Spleen (tissue), 7 donors: ENCODE measurements around the gene SSX5.

Experiments used
- POLR2A ChIP-seq, 3 donors: fragments of 450-650 bp; IDR thresholded peaks; one replicate each; pipeline ENCODE4 v1.5.1; 2017; ENCODE audit warnings: antibody characterized with exemption in 3 of 3, mild to moderate bottlenecking in 1 of 3
- TF ChIP-seq, protein P1 (sequence below), 11 experiments: fragments of 200-600 bp in 7 of 11; fragments of 450-650 bp in 4 of 11; sonication (generic) in 4 of 11; IDR thresholded peaks in 8 of 11; conservative IDR thresholded peaks in 3 of 11; 1 replicate in 7 of 11; 2 replicates in 4 of 11; pipeline versions ENCODE4 v1.4.0 to v1.8.0; 2016 to 2021; ENCODE audit warnings: antibody characterized with exemption in 11 of 11, inconsistent platforms in 4 of 11, mild to moderate bottlenecking in 1 of 11
- donor health status: DM: no; HTN: no; CAD: no; lungs with moderate emphysema.
- donor health status: DM: no; HTN: no; CAD: no.
- donor health status: DM: no; HTN: no; CAD: no.

DNA sequence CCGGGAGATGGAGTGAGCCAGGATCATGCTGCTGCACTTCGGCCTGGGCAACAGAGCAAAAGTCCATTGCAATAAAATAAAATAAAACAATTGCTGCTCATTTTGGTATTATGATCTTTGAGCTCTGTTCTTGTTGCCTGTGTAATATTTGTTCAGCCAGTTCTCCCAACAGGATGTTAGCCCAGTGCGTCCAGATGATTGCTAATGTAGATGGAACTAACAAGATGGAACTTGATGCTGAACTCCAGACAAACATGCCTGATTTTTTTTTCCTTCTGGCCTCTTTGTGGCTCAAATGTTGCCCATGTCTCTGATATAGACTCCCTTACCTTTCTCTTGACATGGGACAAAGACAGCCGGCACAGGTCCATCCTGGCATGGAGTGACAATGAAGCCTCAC is 15.8 kb downstream of the SSX5 start:
- no peak for TF ChIP-seq POLR2A (IDR thresholded peaks at IDR 0.05)
- TF ChIP-seq, protein P1, sequence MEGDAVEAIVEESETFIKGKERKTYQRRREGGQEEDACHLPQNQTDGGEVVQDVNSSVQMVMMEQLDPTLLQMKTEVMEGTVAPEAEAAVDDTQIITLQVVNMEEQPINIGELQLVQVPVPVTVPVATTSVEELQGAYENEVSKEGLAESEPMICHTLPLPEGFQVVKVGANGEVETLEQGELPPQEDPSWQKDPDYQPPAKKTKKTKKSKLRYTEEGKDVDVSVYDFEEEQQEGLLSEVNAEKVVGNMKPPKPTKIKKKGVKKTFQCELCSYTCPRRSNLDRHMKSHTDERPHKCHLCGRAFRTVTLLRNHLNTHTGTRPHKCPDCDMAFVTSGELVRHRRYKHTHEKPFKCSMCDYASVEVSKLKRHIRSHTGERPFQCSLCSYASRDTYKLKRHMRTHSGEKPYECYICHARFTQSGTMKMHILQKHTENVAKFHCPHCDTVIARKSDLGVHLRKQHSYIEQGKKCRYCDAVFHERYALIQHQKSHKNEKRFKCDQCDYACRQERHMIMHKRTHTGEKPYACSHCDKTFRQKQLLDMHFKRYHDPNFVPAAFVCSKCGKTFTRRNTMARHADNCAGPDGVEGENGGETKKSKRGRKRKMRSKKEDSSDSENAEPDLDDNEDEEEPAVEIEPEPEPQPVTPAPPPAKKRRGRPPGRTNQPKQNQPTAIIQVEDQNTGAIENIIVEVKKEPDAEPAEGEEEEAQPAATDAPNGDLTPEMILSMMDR (IDR thresholded peaks at IDR 0.05 in 8 of 11, conservative IDR thresholded peaks at IDR 0.05 in 3 of 11), result no peak
